Gastroesophageal sphincter (tissue), 4 donors: ENCODE data around the gene L3MBTL3. TPM values are rescaled to one million over a fixed set of nuclear protein-coding genes. Genes with fewer than 3 reads are reported as not detected.
A peak's percentile ranks its signal among the peaks of the same experiment; 100 is the strongest.

Source experiments
- ATAC-seq: fragments of 150-250 bp; one replicate; pipeline ENCODE4 v1.9.1; 2016; ENCODE audit warnings: mild to moderate bottlenecking, moderate library complexity
- H3K27ac ChIP-seq, 4 donors: fragments of 200-600 bp; sonication (generic) in 3 of 4; 1 replicate in 3 of 4; 2 replicates in 1 of 4; pipeline ENCODE4 v1.5.1; 2016 to 2019
- H3K27me3 ChIP-seq: fragments of 200-600 bp; sonication (generic); one replicate; pipeline ENCODE4 v1.5.1; 2019
- H3K36me3 ChIP-seq, 2 donors: fragments of 200-600 bp; sonication (generic); one replicate each; pipeline ENCODE4 v1.5.1; 2019; ENCODE audit warnings: control low read depth in 1 of 2
- H3K4me1 ChIP-seq, 3 donors: fragments of 200-600 bp; sonication (generic); 1 replicate in 2 of 3; 2 replicates in 1 of 3; pipeline ENCODE4 v1.5.1; 2016 to 2019; ENCODE audit warnings: control low read depth in 2 of 3
- H3K4me3 ChIP-seq, 2 donors: fragments of 200-600 bp; sonication (generic); one replicate each; pipeline ENCODE4 v1.5.1; 2019; ENCODE audit warnings: mild to moderate bottlenecking in 1 of 2, moderate library complexity in 1 of 2
- H3K9me3 ChIP-seq, 3 donors: fragments of 200-600 bp; sonication (generic); one replicate each; pipeline ENCODE4 v1.5.1; 2017 to 2019; ENCODE audit warnings: control low read depth in 2 of 3
- EP300 ChIP-seq: sonication (generic); formaldehyde crosslinking; IDR thresholded peaks from one replicate; pipeline ENCODE4 v1.6.1; 2017; ENCODE audit warnings: antibody characterized with exemption, mild to moderate bottlenecking
- POLR2A ChIP-seq, 2 donors: fragments of 450-650 bp; IDR thresholded peaks; one replicate each; pipeline ENCODE4 v1.6.1; 2017; ENCODE audit warnings: antibody characterized with exemption in 2 of 2, mild to moderate bottlenecking in 2 of 2, moderate library complexity in 1 of 2
- POLR2AphosphoS5 ChIP-seq: sonication (generic); formaldehyde crosslinking; IDR thresholded peaks from one replicate; pipeline ENCODE4 v1.6.1; 2017; ENCODE audit warnings: antibody characterized with exemption
- WGBS, 2 donors: methylation state at CpG; one replicate each; pipeline ENCODE4 v1.1.5; 2018; ENCODE audit warnings: low coverage in 1 of 2; 5-methylcytosine and 5-hydroxymethylcytosine counted together
- total RNA-seq, 4 donors: library from RNA; depleted of rRNA; stranded (reverse); fragments of >200 nt; gene quantifications; one replicate each; pipeline ENCODE4 v1.1.0, GENCODE V29; 2016
- TF ChIP-seq, protein P1 (sequence below), 4 experiments: fragments of 200-600 bp in 2 of 4; fragments of 450-650 bp in 2 of 4; sonication (generic) in 1 of 4; IDR thresholded peaks; one replicate each; pipeline ENCODE4 v1.5.1; 2017 to 2019; ENCODE audit warnings: antibody characterized with exemption in 4 of 4, mild to moderate bottlenecking in 2 of 4, moderate library complexity in 2 of 4

L3MBTL3 gene
- total RNA-seq, 4 donors from 2014 or later = 3.6 to 6.3 (median 4.8) TPM

DNA sequence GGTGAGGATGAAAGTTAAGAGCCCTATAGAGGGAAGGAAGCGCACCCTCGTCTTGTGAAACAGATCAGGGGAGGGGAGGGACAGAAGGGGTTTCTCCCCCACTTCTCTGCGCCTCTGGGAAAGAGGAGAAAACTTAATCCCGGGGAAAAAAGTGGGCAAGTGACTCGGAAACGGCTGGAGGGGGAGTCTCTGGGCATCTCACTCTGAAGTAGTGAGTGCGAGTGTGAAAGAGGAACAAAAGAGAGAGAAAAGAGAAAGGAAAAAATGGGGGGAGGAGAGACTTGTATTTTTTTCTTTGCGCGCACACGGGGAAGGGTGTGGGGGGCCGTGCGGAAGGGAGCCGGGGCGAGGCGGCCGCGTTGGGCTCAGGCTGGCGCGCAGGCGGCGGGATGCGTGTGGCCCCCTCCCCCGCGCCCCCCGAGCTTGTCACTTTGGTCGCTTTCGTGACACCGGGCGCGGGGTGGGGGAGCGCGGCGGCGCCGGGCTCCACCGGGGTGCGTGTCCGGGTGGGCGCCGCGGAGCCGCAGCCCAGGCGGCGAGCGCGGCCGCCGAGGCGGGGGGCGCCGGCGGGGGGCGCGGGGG, 454 bp downstream of the L3MBTL3 start:
- Histone ChIP-seq H3K4me1 (peaks cover 0 to 16% (median 0%) of the 10 kb centered on the region in 3 donors), H3K9me3 (no peaks in the 10 kb centered on the region), H3K27ac (peak overlapping the region; percentile 31 to 83 (median 78)), H3K27me3 (no peaks in the 10 kb centered on the region), H3K4me3 (peak overlapping the region; percentile 79 to 98), H3K36me3 (no peaks in the 10 kb centered on the region)
- WGBS, 2 donors = 0% methylated on average over 1 to 15 of the region's 54 CpGs
- TF ChIP-seq, protein P1, sequence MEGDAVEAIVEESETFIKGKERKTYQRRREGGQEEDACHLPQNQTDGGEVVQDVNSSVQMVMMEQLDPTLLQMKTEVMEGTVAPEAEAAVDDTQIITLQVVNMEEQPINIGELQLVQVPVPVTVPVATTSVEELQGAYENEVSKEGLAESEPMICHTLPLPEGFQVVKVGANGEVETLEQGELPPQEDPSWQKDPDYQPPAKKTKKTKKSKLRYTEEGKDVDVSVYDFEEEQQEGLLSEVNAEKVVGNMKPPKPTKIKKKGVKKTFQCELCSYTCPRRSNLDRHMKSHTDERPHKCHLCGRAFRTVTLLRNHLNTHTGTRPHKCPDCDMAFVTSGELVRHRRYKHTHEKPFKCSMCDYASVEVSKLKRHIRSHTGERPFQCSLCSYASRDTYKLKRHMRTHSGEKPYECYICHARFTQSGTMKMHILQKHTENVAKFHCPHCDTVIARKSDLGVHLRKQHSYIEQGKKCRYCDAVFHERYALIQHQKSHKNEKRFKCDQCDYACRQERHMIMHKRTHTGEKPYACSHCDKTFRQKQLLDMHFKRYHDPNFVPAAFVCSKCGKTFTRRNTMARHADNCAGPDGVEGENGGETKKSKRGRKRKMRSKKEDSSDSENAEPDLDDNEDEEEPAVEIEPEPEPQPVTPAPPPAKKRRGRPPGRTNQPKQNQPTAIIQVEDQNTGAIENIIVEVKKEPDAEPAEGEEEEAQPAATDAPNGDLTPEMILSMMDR (IDR thresholded peaks at IDR 0.05) = no peak
- TF ChIP-seq POLR2A (IDR thresholded peaks at IDR 0.05) = no peak
- TF ChIP-seq EP300 = no peak
- TF ChIP-seq POLR2AphosphoS5 = no peak
- no peak for ATAC-seq

DNA sequence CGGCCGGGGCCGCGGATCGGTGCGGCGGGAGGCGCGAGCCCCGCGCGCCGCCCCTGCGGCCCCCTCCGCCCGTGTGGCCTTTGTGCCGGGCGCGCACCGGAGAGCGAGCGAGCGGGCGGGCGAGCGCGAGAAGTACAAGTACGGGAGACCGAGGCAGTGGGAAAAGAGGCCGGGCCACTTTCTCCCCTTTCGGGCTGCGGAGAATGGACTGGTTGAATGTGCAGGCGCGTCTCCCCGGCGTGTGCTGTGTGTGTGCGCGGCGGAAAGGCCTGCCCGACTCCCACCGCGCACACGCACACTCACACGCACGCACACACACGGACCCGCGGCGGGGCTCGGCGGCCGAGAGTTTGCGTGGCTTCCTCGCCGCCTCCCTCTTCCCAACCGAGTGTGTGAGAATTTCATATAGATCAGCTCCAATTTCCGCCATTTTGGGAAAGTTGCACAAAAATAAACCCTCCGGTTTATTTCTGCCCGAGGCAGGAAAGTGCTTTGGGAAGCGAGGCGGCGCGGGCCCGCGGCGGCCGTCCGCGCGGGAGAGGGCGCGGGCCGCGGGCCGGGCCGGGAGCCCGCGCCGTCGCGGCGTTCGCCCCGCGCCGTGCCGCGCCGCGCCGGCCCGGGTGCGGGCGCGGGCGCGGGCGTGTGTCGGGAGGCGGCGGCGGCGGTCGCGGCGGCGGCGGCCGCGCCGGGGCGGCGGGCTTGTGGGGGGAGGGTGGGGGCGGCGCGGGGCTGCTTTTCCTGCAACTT, 1.1 kb downstream of the L3MBTL3 start:
- ATAC-seq = peak; percentile 12
- Histone ChIP-seq H3K27me3 (no peaks in the 10 kb centered on the region), H3K27ac (peak overlapping the region in 3 of 4 donors; percentile 81 to 87 (median 83)), H3K9me3 (no peaks in the 10 kb centered on the region), H3K4me1 (peaks cover 0 to 16% (median 0%) of the 10 kb centered on the region in 3 donors), H3K36me3 (no peaks in the 10 kb centered on the region), H3K4me3 (peak overlapping the region; percentile 79 to 98)
- TF ChIP-seq EP300 = no peak
- 0% methylated on average over 9 to 24 of the region's 116 CpGs for WGBS, 2 donors

DNA sequence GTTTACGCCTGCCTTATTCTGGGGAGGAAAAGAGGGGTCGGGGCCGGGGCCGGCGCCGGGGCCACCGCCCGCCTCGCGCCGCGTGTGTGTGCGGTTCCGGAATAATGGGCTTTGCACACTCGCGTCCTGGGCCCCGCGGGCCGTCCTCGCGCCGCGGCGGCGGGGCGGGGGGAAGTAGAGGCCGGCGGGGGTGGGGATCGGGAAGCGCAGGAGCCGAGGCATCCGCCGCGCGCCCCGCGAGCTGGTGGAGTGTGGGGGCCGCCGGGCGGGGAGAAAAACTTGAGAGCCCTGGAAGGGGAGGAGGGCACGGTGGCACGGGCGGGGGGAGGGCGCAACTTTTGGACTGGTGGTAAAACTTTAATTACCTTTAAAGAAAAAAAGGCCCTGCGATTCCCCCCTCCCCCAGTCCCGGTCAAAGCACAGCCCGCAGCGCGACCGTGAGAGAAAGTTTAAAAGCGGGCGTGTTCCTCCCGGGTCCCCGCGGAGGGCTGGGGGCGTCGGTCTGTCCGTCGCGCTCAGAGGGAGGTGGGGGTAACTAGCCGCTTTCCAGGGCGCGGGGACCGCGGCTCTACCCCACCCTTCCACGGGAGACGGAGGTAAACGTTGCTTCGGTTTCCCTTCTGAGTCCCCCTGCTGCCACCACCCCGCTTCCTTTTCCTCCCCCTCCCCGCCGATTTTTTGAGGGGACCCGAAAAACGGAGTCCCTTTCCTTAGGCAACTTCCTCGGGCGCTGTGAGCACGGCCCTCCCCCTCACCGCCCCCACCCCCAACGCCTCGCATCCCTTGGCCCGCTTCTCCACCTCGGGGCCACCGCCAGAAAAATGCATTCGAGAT, 1.9 kb downstream of the L3MBTL3 start:
- H3K27ac ChIP-seq = peak overlapping the region; percentile 59 to 87 (median 82)
- ATAC-seq = no peak
- H3K4me1 ChIP-seq = peaks cover 0 to 16% (median 0%) of the 10 kb centered on the region in 3 donors
- H3K27me3 ChIP-seq = no peaks in the 10 kb centered on the region
- 0% methylated on average over 40 of the region's 84 CpGs; no CpG with 5 or more reads in 1 of the 2 donors for WGBS, 2 donors
- TF ChIP-seq, protein P1 (IDR thresholded peaks at IDR 0.05) = no peak
- TF ChIP-seq POLR2A (IDR thresholded peaks at IDR 0.05) (no peak), EP300 (no peak), POLR2AphosphoS5 (no peak)
- H3K4me3 ChIP-seq = peak overlapping the region; percentile 79 to 82
- H3K9me3 ChIP-seq = no peaks in the 10 kb centered on the region
- H3K36me3 ChIP-seq = no peaks in the 10 kb centered on the region

DNA sequence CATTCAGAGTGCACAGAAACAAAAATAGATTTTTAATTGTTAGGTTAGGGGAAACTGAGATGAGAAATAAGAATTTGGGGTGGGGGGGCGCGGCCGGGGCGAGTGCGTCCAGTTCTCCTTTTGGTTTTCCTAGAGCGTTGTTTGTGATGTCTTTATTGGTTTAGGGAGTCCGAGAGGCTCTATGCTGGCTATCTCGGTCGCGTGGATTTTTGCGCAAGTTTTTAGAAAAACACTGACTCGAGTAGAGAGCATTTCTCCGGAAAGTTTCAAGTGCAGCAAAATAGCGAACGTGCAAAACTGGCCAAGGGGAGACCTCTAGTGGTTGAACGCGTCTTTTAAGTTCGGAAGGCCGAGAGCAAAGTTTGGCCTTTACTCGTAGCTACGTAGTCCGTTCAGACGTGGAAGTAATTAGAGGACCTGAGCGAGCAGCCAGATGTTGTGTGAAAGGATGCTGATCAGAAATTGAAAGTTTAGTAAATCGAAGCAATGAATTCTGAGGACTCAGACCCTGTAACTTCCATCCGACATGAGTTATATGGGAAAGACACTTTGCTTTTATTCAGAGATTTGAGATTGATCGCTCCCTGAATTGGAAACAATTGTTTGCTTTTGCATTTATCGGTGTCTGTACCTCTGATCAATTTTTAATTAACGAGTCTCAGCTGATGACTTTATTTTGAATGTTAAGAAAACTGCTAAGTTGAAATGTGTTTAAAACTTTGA, 2.7 kb downstream of the L3MBTL3 start:
- no peaks in the 10 kb centered on the region for H3K36me3 ChIP-seq
- 8 to 28% methylated on average over 8 to 24 of the region's 29 CpGs for WGBS, 2 donors
- H3K27me3 ChIP-seq = no peaks in the 10 kb centered on the region
- peak overlapping the region; percentile 79 to 82 for H3K4me3 ChIP-seq
- peaks cover 0 to 16% (median 0%) of the 10 kb centered on the region in 3 donors for H3K4me1 ChIP-seq
- TF ChIP-seq POLR2A (IDR thresholded peaks at IDR 0.05) = no peak
- TF ChIP-seq, protein P1 (IDR thresholded peaks at IDR 0.05) = peak; percentile 44 to 85 (median 81)
- TF ChIP-seq POLR2AphosphoS5 = peak; percentile 50
- ATAC-seq = peak; percentile 76
- peak overlapping the region; percentile 59 to 87 (median 82) for H3K27ac ChIP-seq
- no peaks in the 10 kb centered on the region for H3K9me3 ChIP-seq

DNA sequence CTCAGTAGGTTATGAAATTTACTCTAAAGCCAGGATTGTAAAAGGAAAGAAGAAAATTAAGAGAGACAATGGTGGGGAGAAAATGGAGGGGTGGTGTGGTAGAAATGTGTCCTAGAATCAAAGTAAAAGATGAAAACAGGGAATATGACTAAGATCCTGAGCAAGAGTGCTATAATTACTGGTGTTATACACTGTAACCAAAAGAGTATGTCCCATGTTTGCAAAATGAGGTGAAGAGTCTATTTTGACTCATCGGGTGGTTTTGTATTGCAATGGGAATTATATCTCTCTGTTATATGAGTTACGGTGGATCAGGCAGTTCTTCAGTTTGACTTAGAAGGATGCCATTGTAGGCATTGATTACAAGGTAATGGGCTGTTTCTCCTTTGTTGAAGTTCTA, 8.5 kb downstream of the L3MBTL3 start:
- Histone ChIP-seq H3K27ac (no peak overlapping the region), H3K27me3 (no peaks in the 10 kb centered on the region), H3K4me1 (no peaks in the 10 kb centered on the region), H3K36me3 (no peaks in the 10 kb centered on the region), H3K9me3 (no peaks in the 10 kb centered on the region), H3K4me3 (no peak overlapping the region)
- WGBS, 2 donors = 75 to 87% methylated on average over 2 of the region's 2 CpGs
- ATAC-seq = no peak
- TF ChIP-seq, protein P1 (IDR thresholded peaks at IDR 0.05) = no peak
- TF ChIP-seq POLR2A (IDR thresholded peaks at IDR 0.05) (no peak), POLR2AphosphoS5 (no peak), EP300 (no peak)
